Activated CD4-positive, alpha-beta T cell treated with anti-CD3 and anti-CD28 coated beads, Interleukin-2, amount 10 ng/mL, durations not matched to agents 7 days and 5 days (primary cell): Measurements from ENCODE around the gene CDKL4. TPM values are rescaled to one million over a fixed set of nuclear protein-coding genes. Genes with fewer than 3 reads are reported as not detected.
"Not testable (repeated sequence)": the region's sequence is repeated elsewhere in the genome, so short reads cannot be mapped to it uniquely, and the experiment has no call there.

Experiments used
- CTCF ChIA-PET: fragments of 350-600 bp; sonication (Branson Sonifier 250); formaldehyde crosslinking; loops from one replicate; lab custom pipeline; 2021; ENCODE audit warnings: antibody characterized with exemption; lab: Charles Lee
- POLR2A ChIA-PET: fragments of 350-600 bp; sonication (Branson Sonifier 250); formaldehyde crosslinking; loops from one replicate; lab custom pipeline; 2021; ENCODE audit warnings: antibody characterized with exemption; lab: Charles Lee
- DNase-seq: peaks from one replicate; pipeline ENCODE4 v3.0.0-alpha.2; 2020
- H3K27ac Mint-ChIP-seq: one replicate; pipeline ENCODE4 v1.8.0; 2021; ENCODE audit warnings: mild to moderate bottlenecking, moderate library complexity, mixed read lengths
- H3K27me3 Mint-ChIP-seq: one replicate; pipeline ENCODE4 v1.8.0; 2021; ENCODE audit warnings: mixed read lengths
- H3K36me3 Mint-ChIP-seq: one replicate; pipeline ENCODE4 v1.8.0; 2021; ENCODE audit warnings: low read depth, mixed read lengths
- H3K4me1 Mint-ChIP-seq: one replicate; pipeline ENCODE4 v1.8.0; 2021; ENCODE audit warnings: mixed read lengths
- H3K4me3 Mint-ChIP-seq: one replicate; pipeline ENCODE4 v1.8.0; 2021; ENCODE audit warnings: mild to moderate bottlenecking, moderate library complexity, mixed read lengths
- H3K9me3 Mint-ChIP-seq: one replicate; pipeline ENCODE4 v1.8.0; 2021; ENCODE audit warnings: mixed read lengths
- total RNA-seq, 2 experiments: library from RNA; stranded (reverse); gene quantifications; one replicate each; pipeline ENCODE4 v1.2.3, GENCODE V29; 2021

Gene CDKL4
- total RNA-seq, 2 experiments from 2014 or later = 0.32 to 0.50 TPM

- H3K27ac Mint-ChIP-seq = no peak overlapping the region
- H3K36me3 Mint-ChIP-seq = peaks cover 2% of the 10 kb centered on the region
- H3K27me3 Mint-ChIP-seq = no peaks in the 10 kb centered on the region
- no peaks in the 10 kb centered on the region for H3K9me3 Mint-ChIP-seq
- no peak overlapping the region for H3K4me3 Mint-ChIP-seq
- ChIA-PET POLR2A (no interaction called here), CTCF (interaction anchor here (0.9 to 1.4 kb wide), 2 partner anchors 12 to 44 kb away, joined by 3 read pairs; no protein-coding TSS in a partner anchor)
- peaks cover 18% of the 10 kb centered on the region for H3K4me1 Mint-ChIP-seq
- no peak for DNase-seq
These were observed 72.1 kb downstream of the CDKL4 start for GRCh38 chr2:39171621-39172020.

- H3K9me3 Mint-ChIP-seq = peaks cover 3% of the 10 kb centered on the region
- H3K4me1 Mint-ChIP-seq = peaks cover 9% of the 10 kb centered on the region
- CTCF ChIA-PET = interaction anchor here (0.5 to 1.5 kb wide), 4 partner anchors 11 to 100 kb away, joined by 3 to 6 read pairs (median 3); no protein-coding TSS in a partner anchor
- no peak overlapping the region for H3K4me3 Mint-ChIP-seq
- no peak for DNase-seq
- H3K27ac Mint-ChIP-seq = no peak overlapping the region
- peaks cover 3% of the 10 kb centered on the region for H3K27me3 Mint-ChIP-seq
- H3K36me3 Mint-ChIP-seq = peaks cover 3% of the 10 kb centered on the region
- POLR2A ChIA-PET = interaction anchor here (0.6 kb wide), 1 partner anchor 11 kb away, joined by 4 read pairs; no protein-coding TSS in a partner anchor
These were observed 79.7 kb downstream of the CDKL4 start for GRCh38 chr2:39164089-39164488.

GRCh38 chr2:39160982-39161381 lies 82.8 kb downstream of the CDKL4 start:
- peaks cover 3% of the 10 kb centered on the region for H3K27me3 Mint-ChIP-seq
- peaks cover 3% of the 10 kb centered on the region for H3K36me3 Mint-ChIP-seq
- H3K4me3 Mint-ChIP-seq = no peak overlapping the region
- H3K9me3 Mint-ChIP-seq = peaks cover 3% of the 10 kb centered on the region
- no peak for DNase-seq
- H3K27ac Mint-ChIP-seq = no peak overlapping the region
- ChIA-PET CTCF (interaction anchor here (0.6 to 1.1 kb wide), 5 partner anchors 8 to 45 kb away, joined by 3 to 4 read pairs (median 3); no protein-coding TSS in a partner anchor), POLR2A (interaction anchor here (0.6 to 0.7 kb wide), 2 partner anchors 24 to 33 kb away, joined by 3 to 5 read pairs; no protein-coding TSS in a partner anchor)
- peaks cover 9% of the 10 kb centered on the region for H3K4me1 Mint-ChIP-seq

- peaks cover 5% of the 10 kb centered on the region for H3K4me1 Mint-ChIP-seq
- POLR2A ChIA-PET = no interaction called here
- peaks cover 3% of the 10 kb centered on the region for H3K27me3 Mint-ChIP-seq
- peaks cover 3% of the 10 kb centered on the region for H3K36me3 Mint-ChIP-seq
- CTCF ChIA-PET = no interaction called here
- peaks cover 3% of the 10 kb centered on the region for H3K9me3 Mint-ChIP-seq
- no peak overlapping the region for H3K4me3 Mint-ChIP-seq
- no peak for DNase-seq
- H3K27ac Mint-ChIP-seq = no peak overlapping the region
These were observed 84.5 kb downstream of the CDKL4 start for GRCh38 chr2:39159283-39159682.

- POLR2A ChIA-PET = no interaction called here
These were observed 85.4 kb downstream of the CDKL4 start for GRCh38 chr2:39158351-39158750.

GRCh38 chr2:39156846-39157245 lies 86.9 kb downstream of the CDKL4 start:
- peaks cover 3% of the 10 kb centered on the region for H3K36me3 Mint-ChIP-seq
- H3K9me3 Mint-ChIP-seq = no peaks in the 10 kb centered on the region
- H3K4me1 Mint-ChIP-seq = peaks cover 5% of the 10 kb centered on the region
- no peak overlapping the region for H3K27ac Mint-ChIP-seq
- H3K4me3 Mint-ChIP-seq = no peak overlapping the region
- DNase-seq = no peak
- H3K27me3 Mint-ChIP-seq = no peaks in the 10 kb centered on the region
- ChIA-PET POLR2A (no interaction called here), CTCF (no interaction called here)

More at GRCh38 chr2:39158351-39158750, 85.4 kb downstream of the CDKL4 start:
- Mint-ChIP-seq H3K27ac (no peak overlapping the region), H3K4me3 (no peak overlapping the region), H3K36me3 (peaks cover 2% of the 10 kb centered on the region), H3K27me3 (peaks cover 2% of the 10 kb centered on the region), H3K9me3 (peaks cover 3% of the 10 kb centered on the region), H3K4me1 (peaks cover 5% of the 10 kb centered on the region)
- CTCF ChIA-PET = no interaction called here
- no peak for DNase-seq

GRCh38 chr2:39156107-39156506 lies 87.7 kb downstream of the CDKL4 start:
- no peaks in the 10 kb centered on the region for H3K27me3 Mint-ChIP-seq
- POLR2A ChIA-PET = no interaction called here
- peaks cover 3% of the 10 kb centered on the region for H3K36me3 Mint-ChIP-seq
- no peak for DNase-seq
- CTCF ChIA-PET = interaction anchor here (0.6 kb wide), 1 partner anchor 47 kb away, joined by 5 read pairs; no protein-coding TSS in a partner anchor
- no peak overlapping the region for H3K4me3 Mint-ChIP-seq
- H3K9me3 Mint-ChIP-seq = no peaks in the 10 kb centered on the region
- H3K27ac Mint-ChIP-seq = no peak overlapping the region
- H3K4me1 Mint-ChIP-seq = peaks cover 3% of the 10 kb centered on the region

- H3K27me3 Mint-ChIP-seq, DNase-seq, H3K27ac Mint-ChIP-seq, POLR2A ChIA-PET, H3K4me1 Mint-ChIP-seq, H3K9me3 Mint-ChIP-seq, H3K36me3 Mint-ChIP-seq, H3K4me3 Mint-ChIP-seq: not testable (repeated sequence)
- CTCF ChIA-PET = interaction anchor here (0.6 kb wide), 1 partner anchor 47 kb away, joined by 5 read pairs; no protein-coding TSS in a partner anchor
These were observed 88.2 kb downstream of the CDKL4 start for GRCh38 chr2:39155573-39155972.

GRCh38 chr2:39154944-39155343 lies 88.8 kb downstream of the CDKL4 start:
- Mint-ChIP-seq H3K36me3 (peaks cover 7% of the 10 kb centered on the region), H3K27ac (no peak overlapping the region), H3K4me3 (no peak overlapping the region), H3K4me1 (peaks cover 8% of the 10 kb centered on the region), H3K9me3 (no peaks in the 10 kb centered on the region), H3K27me3 (no peaks in the 10 kb centered on the region)
- no peak for DNase-seq
- ChIA-PET POLR2A (no interaction called here), CTCF (no interaction called here)

GRCh38 chr2:39153312-39153711 lies 90.5 kb downstream of the CDKL4 start:
- peaks cover 12% of the 10 kb centered on the region for H3K4me1 Mint-ChIP-seq
- no peak overlapping the region for H3K27ac Mint-ChIP-seq
- peaks cover 8% of the 10 kb centered on the region for H3K36me3 Mint-ChIP-seq
- H3K27me3 Mint-ChIP-seq = no peaks in the 10 kb centered on the region
- ChIA-PET CTCF (no interaction called here), POLR2A (no interaction called here)
- H3K4me3 Mint-ChIP-seq = no peak overlapping the region
- no peak for DNase-seq
- no peaks in the 10 kb centered on the region for H3K9me3 Mint-ChIP-seq

GRCh38 chr2:39152504-39152903 lies 91.3 kb downstream of the CDKL4 start:
- Mint-ChIP-seq H3K36me3 (peaks cover 9% of the 10 kb centered on the region), H3K27me3 (no peaks in the 10 kb centered on the region), H3K4me3 (no peak overlapping the region), H3K4me1 (peaks cover 12% of the 10 kb centered on the region), H3K9me3 (no peaks in the 10 kb centered on the region), H3K27ac (no peak overlapping the region)
- no peak for DNase-seq
- POLR2A ChIA-PET = no interaction called here
- CTCF ChIA-PET = no interaction called here

- Mint-ChIP-seq H3K27ac (no peak overlapping the region), H3K36me3 (peaks cover 9% of the 10 kb centered on the region)
- POLR2A ChIA-PET = no interaction called here
These were observed 92.8 kb downstream of the CDKL4 start for GRCh38 chr2:39150890-39151497.

GRCh38 chr2:39150102-39150562 lies 93.6 kb downstream of the CDKL4 start:
- peaks cover 12% of the 10 kb centered on the region for H3K4me1 Mint-ChIP-seq
- no peak for DNase-seq
- H3K9me3 Mint-ChIP-seq = no peaks in the 10 kb centered on the region
- CTCF ChIA-PET = interaction anchor here (1.2 kb wide), 1 partner anchor 25 kb away, joined by 3 read pairs; no protein-coding TSS in a partner anchor
- H3K4me3 Mint-ChIP-seq = no peak overlapping the region
- POLR2A ChIA-PET = no interaction called here
- no peak overlapping the region for H3K27ac Mint-ChIP-seq
- H3K27me3 Mint-ChIP-seq = no peaks in the 10 kb centered on the region
- peaks cover 9% of the 10 kb centered on the region for H3K36me3 Mint-ChIP-seq

More at GRCh38 chr2:39150890-39151497, 92.8 kb downstream of the CDKL4 start:
- Mint-ChIP-seq H3K9me3 (no peaks in the 10 kb centered on the region), H3K27me3 (no peaks in the 10 kb centered on the region), H3K4me1 (peaks cover 12% of the 10 kb centered on the region), H3K4me3 (no peak overlapping the region)
- CTCF ChIA-PET = interaction anchor here (0.7 kb wide), 1 partner anchor 10 kb away, joined by 4 read pairs; no protein-coding TSS in a partner anchor
- DNase-seq = no peak
